Measurements from ENCODE around the gene NAPEPLD.

- TF ChIP-seq POLR2A (IDR thresholded peaks at IDR 0.05), result no peak
- TF ChIP-seq, protein P1, sequence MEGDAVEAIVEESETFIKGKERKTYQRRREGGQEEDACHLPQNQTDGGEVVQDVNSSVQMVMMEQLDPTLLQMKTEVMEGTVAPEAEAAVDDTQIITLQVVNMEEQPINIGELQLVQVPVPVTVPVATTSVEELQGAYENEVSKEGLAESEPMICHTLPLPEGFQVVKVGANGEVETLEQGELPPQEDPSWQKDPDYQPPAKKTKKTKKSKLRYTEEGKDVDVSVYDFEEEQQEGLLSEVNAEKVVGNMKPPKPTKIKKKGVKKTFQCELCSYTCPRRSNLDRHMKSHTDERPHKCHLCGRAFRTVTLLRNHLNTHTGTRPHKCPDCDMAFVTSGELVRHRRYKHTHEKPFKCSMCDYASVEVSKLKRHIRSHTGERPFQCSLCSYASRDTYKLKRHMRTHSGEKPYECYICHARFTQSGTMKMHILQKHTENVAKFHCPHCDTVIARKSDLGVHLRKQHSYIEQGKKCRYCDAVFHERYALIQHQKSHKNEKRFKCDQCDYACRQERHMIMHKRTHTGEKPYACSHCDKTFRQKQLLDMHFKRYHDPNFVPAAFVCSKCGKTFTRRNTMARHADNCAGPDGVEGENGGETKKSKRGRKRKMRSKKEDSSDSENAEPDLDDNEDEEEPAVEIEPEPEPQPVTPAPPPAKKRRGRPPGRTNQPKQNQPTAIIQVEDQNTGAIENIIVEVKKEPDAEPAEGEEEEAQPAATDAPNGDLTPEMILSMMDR (IDR thresholded peaks at IDR 0.05), result no peak
Measured at GRCh38 chr7:103082497-103082896, 66.4 kb downstream of the NAPEPLD start.
